ENCODE results near the gene CFAP92. TPM values are rescaled to one million over a fixed set of nuclear protein-coding genes. Genes with fewer than 3 reads are reported as not detected.

CFAP92 gene
- total RNA-seq, 1 donor from 2014 or later: not detected

DNA sequence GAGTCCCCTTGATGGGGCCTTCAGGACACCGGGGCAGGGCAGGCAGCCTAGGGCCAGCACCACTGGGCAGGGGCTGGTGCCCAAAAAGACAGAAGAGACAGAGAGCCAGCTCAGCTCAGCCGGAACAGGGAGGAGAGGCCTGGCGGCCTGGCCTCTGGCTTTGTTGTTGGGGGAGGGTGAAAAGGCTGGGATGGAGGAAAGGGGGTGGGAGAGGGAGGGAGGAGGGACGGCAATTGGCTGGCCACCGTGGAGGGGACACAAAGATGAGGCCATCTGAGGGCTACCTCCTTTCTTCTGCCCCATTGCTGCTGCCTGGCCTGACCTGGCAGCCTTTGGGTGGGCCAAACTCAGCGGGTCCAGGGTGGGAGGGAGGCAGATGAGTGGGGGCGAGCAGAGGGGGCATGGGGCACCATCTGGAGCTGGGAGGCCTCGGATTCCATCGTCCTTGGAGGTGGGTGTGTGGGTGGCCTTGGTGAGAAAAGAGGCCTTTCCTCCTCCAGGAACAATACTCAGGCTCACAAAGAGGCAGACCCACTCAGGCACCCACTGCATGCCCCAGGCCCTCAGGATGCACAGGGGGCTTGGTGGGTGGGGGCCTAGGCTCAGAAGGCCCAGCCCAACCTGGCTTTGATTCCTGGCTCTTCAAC is 16.6 kb upstream of the CFAP92 start:
- intact Hi-C loops (cut with DNase I): no loop called here
- DNase-seq (no peak), ATAC-seq (ENCODE audit: poor library complexity) (no peak)

DNA sequence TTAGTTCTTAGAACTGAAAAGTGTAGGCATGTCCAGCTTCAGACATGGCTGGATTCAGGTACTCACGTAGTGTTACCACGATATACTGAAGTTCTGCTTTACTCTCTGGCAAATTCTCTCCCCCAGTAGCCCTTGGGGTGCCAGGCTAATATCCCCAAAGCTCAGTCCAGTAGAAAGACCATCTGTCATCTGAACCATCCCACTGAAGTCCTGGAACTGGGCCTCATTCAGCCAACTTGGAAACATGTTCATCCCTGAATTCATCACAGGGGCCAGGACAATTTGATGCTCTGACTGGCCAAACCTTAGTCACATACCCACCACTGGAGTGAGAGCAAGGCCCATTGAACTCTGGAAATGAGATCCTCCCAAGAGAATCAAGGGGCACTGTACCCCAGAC is 15.4 kb upstream of the CFAP92 start:
- DNase-seq: no peak
- intact Hi-C loops (cut with DNase I): no loop called here
- no peak for ATAC-seq (ENCODE audit: poor library complexity)

DNA sequence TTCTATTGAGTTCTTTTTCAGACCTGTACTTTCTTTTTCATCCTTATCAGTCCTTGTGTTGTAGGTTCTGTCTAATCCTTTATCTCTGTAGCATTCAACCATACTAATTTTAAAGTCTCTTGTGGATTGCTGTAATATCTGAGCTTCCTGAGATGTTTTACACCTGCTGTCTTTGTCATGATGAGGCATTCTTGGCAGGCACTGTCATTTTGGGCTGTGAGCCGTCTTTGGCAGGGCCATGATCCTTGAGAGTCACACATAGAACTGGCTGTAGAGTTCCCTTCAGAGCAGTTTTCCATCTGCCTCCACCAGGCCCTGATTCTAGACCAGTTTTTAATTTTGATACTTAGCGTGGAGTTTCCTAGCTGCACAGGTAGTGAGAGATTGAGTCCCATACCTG is 13.9 kb upstream of the CFAP92 start:
- no peak for DNase-seq
- intact Hi-C loops (cut with DNase I): no loop called here
- ATAC-seq (ENCODE audit: poor library complexity): peak; percentile 18

DNA sequence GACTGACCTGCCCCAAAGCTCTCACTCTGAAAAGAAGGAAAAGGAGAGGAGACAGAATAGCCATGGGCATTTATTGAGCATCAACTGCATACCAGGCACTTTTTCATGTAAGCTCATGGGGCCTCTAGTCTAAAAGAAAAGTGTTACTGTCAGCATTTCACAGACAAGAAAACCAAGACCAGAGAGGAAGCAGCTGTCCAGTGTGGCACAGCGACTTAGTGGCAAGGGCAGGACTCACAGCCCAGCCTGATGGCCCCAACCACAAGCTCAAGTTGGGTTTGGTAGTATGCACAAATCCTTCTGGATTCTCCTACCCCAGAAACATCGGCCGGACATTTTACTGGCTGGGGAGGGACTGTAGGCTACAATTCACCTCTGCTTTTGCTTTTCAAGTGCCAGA is 13.0 kb upstream of the CFAP92 start:
- no peak for DNase-seq

DNA sequence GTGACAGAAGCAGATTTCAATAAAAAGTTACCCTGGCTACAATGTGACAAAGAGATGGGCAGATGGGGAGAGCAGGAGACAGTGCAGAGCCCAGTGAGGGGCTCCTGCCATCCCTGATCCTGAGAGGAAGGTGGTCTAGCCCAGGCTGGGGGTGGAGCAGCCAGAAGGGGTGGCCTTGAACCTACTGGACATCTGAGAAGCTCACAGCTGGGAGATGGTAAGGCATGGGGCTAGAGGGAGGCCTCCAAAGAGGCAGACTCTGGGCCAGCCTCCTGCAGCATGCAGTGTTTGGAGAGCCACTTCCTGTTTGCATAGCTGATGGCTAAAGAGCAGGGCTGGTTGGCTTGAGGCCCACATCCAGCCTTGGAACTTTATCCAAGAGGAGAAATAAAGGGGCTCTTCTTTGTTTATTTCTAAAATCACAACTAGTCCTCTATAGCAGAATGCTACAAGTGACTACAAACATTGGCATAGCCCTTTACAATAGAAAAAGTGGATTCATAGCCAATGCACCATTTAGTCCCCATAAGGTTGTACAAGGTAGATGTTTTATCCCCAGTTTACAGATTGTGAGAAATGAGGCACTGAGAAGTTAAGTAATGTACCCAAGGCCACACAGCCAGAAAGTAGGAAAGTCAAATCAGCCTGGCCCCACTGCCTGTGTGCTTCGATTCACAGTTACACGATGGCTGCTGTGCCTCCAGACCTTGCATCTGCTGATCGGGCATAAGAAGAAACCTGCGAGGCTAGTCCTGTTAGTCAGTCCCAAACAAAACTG is 11.8 kb upstream of the CFAP92 start:
- DNase-seq (peak; percentile 70), ATAC-seq (ENCODE audit: poor library complexity) (peak; percentile 13)
- intact Hi-C loops (cut with DNase I): no loop called here

More for the DNA sequence above, 13.0 kb upstream of the CFAP92 start:
- intact Hi-C loops (cut with DNase I): no loop called here
- no peak for ATAC-seq (ENCODE audit: poor library complexity)

DNA sequence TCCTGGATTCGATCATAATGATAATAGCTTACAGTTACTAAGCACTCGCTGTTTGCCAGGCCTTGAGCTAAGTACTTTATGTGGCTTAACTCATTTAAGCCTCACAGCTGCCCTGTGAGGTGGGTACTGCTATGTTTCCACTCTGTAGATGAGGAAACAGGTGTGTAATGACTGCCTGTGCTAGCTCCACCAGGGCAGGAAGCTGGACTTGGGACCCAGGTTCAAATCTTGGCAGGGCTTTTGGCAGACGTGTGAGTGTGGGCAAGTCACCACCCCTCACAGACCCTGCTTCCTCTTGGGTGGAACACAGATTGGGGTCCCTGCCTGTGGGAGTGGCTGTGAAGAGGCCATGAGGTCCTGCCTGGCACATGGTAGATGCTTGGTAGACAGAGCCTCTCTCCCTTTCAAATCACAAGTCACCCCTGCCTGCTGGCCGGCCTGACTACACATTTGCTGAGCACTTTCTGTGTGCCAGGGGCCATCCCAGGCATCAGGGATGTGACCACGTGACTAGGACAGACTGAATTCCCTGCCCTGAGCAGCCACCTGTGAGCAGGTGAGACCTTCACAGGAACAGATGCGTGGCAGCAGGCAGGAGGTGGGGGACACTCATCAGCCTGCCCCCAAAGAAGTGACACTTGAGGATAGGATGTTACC is 10.9 kb upstream of the CFAP92 start:
- no peak for ATAC-seq (ENCODE audit: poor library complexity)
- intact Hi-C loops (cut with DNase I): no loop called here
- DNase-seq: no peak

DNA sequence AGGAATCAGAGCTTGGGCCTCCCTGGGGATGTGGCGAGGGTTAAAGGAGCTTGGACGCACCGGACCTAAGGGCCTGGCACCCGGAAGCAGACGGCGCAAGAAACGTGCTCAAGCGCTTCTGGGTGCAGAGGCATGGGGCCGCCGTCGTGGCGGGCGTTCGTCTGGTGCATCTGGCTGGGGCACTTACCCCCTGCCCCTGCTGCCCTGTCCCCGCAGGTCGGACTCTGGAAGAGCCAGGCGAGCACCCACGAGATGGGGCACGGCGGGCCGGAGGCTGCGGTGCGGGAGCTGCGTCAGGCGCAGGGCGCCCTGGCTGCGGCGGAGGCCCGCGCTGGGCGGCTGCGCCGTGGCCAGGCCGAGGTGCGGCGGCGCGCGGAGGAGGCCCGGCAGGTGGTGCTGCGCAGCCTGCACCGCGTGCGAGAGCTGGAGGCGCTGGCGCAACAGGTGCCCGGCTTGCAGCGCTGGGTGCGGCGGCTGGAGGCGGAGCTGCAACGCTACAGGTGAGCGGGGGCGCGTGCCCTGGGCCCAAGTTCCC is 9.8 kb upstream of the CFAP92 start:
- peak; percentile 29 for ATAC-seq (ENCODE audit: poor library complexity)
- no peak for DNase-seq
- intact Hi-C loops (cut with DNase I): no loop called here

DNA sequence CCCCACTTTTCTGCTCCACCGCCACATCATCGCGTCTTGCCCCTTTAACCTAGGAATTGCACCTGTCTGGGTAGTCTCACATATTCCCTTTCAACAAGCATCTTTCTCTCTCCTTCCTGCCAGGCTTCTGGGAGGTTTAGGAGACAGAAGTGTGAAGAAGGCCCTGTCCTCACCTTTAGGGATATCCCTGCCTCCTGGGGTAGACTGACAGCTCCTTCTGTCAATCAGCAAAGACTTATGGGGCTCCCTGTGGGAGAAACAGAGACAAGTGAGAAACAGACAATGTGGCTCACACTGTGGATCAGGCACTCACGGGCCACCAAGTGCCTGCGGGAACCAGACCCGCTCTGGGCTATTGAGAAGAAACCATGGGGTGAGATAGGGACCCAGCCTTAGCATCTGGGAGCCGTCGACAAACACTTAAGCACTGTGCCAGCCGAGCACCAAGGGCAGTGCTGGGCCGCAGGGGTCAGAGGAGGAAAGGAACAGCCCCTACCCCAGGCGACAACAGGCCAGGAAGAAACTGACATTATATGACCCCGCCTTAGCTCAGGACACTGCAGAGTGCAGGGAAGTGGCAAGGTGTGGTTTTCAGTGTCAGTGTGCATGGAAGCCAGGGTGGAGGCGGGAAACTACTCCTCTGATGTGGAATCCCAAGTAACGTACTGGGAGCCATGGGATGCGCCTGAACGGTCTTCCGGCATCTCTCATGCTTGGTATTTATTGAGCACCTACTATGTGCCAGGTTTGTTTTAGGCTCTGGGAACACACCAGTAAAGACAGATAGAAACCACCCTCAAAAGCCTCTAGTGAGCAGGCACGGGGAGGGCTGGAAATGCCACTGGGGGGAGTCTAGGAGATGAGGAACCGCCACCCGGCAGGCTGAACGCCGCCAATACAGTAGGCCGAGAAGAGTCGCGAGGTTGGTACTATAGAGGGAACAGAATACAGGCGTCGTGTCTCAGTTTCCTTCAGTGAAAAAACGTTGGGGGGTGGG is 9.0 kb upstream of the CFAP92 start:
- ATAC-seq (ENCODE audit: poor library complexity) (no peak), DNase-seq (no peak)
- intact Hi-C loops (cut with DNase I): no loop called here

DNA sequence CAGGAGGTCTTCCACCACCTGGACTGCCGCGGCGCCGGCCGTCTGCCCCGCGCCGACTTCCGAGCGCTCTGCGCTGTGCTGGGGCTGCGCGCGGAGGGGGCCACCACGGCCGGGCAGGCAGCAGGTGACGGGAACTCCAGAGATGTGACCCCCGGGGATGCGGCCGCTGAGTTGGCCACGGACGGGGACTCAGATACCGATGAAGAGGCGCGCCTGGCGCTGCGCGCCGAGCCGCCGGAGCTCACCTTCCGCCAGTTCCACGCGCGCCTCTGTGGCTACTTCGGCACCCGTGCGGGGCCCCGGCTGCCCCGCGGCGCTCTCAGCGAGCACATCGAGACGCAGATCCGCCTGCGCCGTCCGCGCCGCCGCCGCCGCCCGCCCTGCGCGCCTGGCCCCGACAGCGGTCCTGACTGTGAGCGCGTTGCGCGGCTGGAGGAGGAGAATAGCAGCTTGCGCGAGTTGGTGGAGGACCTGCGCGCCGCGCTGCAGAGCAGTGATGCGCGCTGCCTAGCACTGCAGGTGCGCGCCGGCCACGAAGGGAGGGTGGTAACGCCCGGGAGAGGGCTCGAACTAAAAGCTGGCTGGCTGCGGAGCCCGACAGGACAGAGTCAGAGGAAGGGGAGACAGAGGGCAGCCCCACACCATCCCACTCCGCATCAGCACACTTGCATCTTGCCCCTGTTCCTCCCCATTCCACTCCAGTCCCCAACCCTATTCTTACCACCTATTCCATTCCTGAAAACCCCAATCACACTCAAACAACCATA is 8.1 kb upstream of the CFAP92 start:
- intact Hi-C loops (cut with DNase I): no loop called here

DNA sequence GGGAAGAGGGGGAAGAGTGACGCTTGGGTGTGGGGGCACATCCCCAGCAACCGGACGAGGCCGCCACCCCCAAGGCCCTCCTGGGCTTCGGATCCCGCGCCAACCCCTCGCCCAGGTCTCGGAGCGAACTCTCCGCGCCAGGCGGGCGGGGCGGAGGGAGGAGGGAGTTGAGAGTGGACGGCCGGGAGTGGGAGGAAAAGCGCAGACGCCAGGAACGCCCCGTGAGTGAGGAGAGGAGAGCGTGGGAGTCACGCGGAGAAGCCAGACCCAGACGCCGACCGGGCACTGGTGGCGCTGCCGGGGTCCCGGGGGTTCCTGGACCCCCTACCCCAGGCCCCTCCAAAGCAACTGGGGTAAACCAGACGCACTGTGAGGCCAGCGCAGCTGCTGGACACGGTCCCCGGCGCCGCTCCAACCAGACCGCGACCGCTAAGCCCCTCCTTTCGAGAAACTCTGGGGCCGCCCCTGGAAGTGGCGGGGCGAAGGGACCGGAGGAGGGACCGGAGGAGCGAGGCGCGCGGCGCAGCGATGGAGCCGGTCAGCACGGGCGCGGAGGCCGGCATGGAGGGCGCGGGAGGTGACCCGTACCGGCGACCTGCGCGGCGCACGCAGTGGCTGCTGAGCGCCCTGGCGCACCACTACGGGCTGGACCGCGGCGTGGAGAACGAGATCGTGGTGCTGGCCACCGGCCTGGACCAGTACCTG is 7.4 kb upstream of the CFAP92 start, which contains the start of gene EFCC1:
EFCC1 (plus strand) TSS at position 204 of the 705 bp plus-strand sequence; CDS start at position 529, 325 bp downstream.
- intact Hi-C loops (cut with DNase I): no loop called here
- DNase-seq: peak; percentile 90
- peak; percentile 83 for ATAC-seq (ENCODE audit: poor library complexity)

More for the DNA sequence above, 8.1 kb upstream of the CFAP92 start:
- ATAC-seq (ENCODE audit: poor library complexity) (no peak), DNase-seq (no peak)

DNA sequence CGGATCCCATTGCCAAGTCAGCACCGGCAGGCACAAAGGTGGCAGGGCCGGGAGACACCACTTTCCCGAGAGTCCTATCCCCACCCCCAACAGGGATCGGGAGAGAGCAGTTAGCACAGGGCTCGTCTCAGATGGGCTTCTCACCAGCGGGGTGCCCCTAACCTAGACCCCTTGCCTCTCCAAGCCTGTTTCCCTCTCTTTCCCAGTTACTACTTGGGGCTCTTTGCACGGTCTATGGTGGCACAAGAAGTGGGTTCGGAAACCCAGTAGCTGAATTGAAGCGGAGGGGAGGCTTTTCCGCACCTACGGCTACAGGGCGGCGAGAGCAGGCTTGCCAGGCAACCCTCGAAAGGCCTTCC is 6.8 kb upstream of the CFAP92 start:
- intact Hi-C loops (cut with DNase I): no loop called here
- no peak for DNase-seq
- peak; percentile 1 for ATAC-seq (ENCODE audit: poor library complexity)

DNA sequence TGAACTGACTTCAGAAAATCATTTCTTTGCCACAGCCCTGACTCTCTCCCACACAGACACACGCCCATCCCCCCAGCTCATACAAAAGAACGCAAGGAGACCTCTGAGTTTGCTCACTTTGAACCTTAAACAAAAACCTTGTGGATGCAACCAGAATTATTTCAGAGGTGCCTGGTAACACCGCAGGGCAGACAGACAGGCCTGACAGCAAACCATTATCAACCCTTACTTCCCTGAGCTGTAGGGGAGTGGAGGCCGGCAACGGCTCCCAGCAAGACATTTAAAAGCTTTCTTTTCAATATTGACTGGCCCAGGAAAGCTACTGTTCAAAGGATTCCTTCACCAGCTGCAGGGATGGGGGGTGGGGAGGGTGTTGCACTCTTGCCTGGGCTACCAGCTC is 5.2 kb upstream of the CFAP92 start:
- DNase-seq: no peak
- intact Hi-C loops (cut with DNase I): no loop called here
- ATAC-seq (ENCODE audit: poor library complexity): no peak

DNA sequence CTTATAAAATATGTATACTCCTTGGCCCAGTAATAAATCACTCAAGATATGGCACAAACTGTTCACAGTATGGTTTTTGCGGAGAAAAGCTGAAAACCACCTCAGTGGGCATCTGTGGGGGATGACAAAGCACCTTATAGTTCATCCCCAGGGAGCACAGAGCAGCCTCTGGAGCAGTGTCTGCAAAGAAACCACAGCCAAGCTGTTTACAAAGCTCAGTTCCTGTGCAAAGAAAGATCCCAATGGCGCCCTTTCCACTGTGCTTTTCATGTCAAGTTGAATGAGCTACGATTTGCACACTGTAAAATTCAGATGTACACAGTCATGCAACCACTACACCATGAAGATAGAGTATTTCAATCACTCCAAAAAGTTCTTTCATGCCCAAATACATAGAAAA is 4.7 kb upstream of the CFAP92 start:
- intact Hi-C loops (cut with DNase I): no loop called here
- DNase-seq (no peak), ATAC-seq (ENCODE audit: poor library complexity) (no peak)

DNA sequence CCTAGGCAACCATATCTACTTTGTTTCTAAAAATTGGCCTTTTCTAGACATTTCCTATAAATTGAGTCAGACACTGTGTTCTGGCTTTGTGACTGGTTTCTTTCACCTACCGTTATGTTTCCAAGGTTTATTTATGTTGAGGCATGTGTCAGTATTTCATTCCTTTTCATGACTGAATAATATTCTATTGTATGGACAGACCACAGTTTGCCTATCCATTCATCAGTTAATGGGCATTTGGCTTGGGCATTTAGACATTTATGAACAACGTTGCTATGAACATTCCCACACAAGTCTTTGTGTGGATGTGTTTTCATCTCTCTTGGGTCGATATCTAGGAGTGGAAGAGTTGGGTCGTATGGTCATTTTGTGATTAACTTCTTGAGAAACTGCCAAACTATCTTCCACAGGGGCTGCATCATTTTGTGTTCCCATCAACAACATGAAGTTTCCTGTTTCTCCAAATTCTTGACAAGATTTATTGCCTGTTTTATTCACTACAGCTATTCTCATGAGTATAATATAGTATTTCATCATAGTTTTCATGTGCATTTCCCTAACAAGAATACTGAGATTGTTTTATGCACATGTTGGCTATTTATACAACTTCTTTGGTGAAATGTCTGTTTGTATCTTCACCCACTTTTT is 3.7 kb upstream of the CFAP92 start:
- intact Hi-C loops (cut with DNase I): no loop called here
- ATAC-seq (ENCODE audit: poor library complexity) (no peak), DNase-seq (no peak)

DNA sequence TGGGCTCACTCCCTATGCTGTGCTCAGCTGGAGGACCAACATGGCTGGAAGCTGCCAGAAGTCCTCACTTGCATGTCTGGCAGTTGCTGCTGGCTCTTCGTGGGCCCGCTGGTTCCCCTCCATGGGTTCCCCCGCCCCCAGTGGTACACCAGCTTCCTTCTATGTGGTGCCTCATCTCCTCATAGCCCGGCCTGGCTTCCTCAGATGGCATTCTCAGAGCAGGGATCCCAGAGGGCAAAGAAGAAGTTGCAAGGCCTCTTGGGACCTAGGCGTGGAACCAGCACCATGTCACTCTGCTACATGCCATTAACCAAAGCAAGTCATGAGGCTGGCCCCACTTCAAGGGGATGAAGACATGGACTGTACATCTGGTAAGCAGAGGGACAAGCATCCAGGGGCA is 2.9 kb upstream of the CFAP92 start:
- no peak for ATAC-seq (ENCODE audit: poor library complexity)
- no peak for DNase-seq
- intact Hi-C loops (cut with DNase I): no loop called here

DNA sequence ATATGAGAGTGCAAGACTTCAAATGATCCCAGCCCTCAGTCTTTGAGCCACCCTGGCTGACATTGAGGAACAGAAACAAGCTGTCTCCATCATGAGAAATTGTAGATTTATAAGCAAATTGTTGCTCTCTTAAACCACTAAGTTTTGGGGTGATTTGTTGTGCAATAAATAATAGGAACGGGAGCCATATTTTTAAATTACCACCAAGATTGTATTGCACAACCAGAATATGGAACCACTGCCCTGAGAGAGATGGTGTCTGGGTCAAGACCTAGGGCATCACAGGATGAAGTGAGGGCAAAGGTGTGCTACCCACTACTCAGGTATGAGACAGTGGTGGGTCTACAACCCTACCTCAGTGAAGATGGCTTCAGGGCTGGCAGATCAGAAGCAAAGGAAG is 2.3 kb upstream of the CFAP92 start:
- no peak for DNase-seq
- intact Hi-C loops (cut with DNase I): no loop called here
- ATAC-seq (ENCODE audit: poor library complexity): no peak

DNA sequence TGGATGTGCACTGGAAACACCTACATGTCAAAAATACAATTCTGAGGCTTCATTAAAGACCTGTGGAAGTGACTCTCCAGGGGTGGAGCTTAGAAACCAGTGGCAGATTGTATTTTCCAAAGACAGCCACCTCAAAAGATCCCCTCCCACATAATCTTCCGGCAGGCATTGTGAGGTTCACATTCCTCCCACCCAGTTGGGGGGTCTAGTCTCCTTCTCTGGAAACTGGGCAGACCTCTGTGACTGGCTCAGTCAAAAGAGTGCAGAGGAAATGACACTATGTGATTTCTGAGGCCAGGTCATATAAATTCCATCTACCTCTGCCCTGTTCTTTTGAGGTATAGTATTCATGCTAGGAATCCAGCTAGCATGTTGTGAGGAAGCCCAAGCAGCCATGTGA is 1.9 kb upstream of the CFAP92 start:
- DNase-seq (no peak), ATAC-seq (ENCODE audit: poor library complexity) (no peak)
- intact Hi-C loops (cut with DNase I): no loop called here

Data from Right ventricle myocardium superior (tissue), 1 donor.